HCT116 (cell line): Measurements from ENCODE around the gene ATP7B. TPM values are rescaled to one million over a fixed set of nuclear protein-coding genes. Genes with fewer than 3 reads are reported as not detected.

Source experiments
- ATAC-seq: fragments of 200-7000 bp; cut with Tn5 transposase; 2 replicates; pipeline ENCODE4 v1.9.1; 2020; ENCODE audit warnings: mild to moderate bottlenecking, moderate library complexity
- BruUV-seq: library from RNA; stranded (reverse); fragments of 400-500 nt; replicated peaks from 2 replicates; lab custom pipeline; 2021; lab: Mats Ljungman, UMichigan
- CTCF ChIA-PET: fragments of 300-600 bp; sonication (Branson Sonifier 250); formaldehyde crosslinking; loops from one replicate; lab custom pipeline; 2021; ENCODE audit warnings: antibody characterized with exemption; lab: Charles Lee
- POLR2A ChIA-PET: fragments of 300-600, 350-600 bp; sonication (Branson Sonifier 250); formaldehyde crosslinking; loops from one replicate; lab custom pipeline; 2021; ENCODE audit warnings: antibody characterized with exemption; lab: Charles Lee
- RAD21 ChIA-PET, 2 experiments: fragments of 300-600 bp; sonication (Branson Sonifier 250); formaldehyde crosslinking; loops; one replicate each; lab custom pipeline; 2023; ENCODE audit warnings: low total read pairs in 2 of 2; ENCODE audit not compliant: uncharacterized antibody in 2 of 2, unreplicated experiment in 2 of 2, low non-redundant PET in 1 of 2; lab: Charles Lee
- DNase-seq: peaks from one replicate; pipeline ENCODE4 v3.0.0-alpha.2; 2010; ENCODE audit warnings: low read depth, low spot score
- H2AFZ ChIP-seq: fragments of 200-600 bp; shearing (Covaris generic), sonication (generic); 2 replicates; pipeline ENCODE4 v1.6.1; 2017; ENCODE audit warnings: low read depth, mixed run types, mixed read lengths, antibody characterized with exemption, low read length; ENCODE audit not compliant: poor library complexity, severe bottlenecking
- H3K27ac ChIP-seq: 2 replicates; pipeline ENCODE4 v1.5.1; 2012; ENCODE audit warnings: low read depth, low read length
- H3K27me3 ChIP-seq: fragments of 200-600 bp; sonication (generic); 2 replicates; pipeline ENCODE4 v1.6.1; 2016; ENCODE audit warnings: mixed run types, low read length, mixed read lengths; ENCODE audit not compliant: insufficient read depth
- H3K36me3 ChIP-seq, 2 experiments: fragments of 200-500 bp in 1 of 2; fragments of 200-600 bp in 1 of 2; sonication (Bioruptor generic) in 1 of 2; sonication (generic) in 1 of 2; 2 replicates each; pipeline versions ENCODE4 v1.5.1 to v1.6.1; 2014 to 2016; ENCODE audit warnings: low read length in 2 of 2, inconsistent platforms in 1 of 2, mixed read lengths in 1 of 2, mixed run types in 1 of 2; ENCODE audit not compliant: insufficient read depth in 2 of 2, control insufficient read depth in 1 of 2
- H3K4me1 ChIP-seq, 2 experiments: fragments of 200-600 bp in 1 of 2; sonication (generic) in 1 of 2; 2 replicates each; pipeline versions ENCODE4 v1.5.1 to v1.6.1; 2012 to 2017; ENCODE audit warnings: low read length in 2 of 2, inconsistent platforms in 1 of 2, mild to moderate bottlenecking in 1 of 2, mixed read lengths in 1 of 2, mixed run types in 1 of 2, moderate library complexity in 1 of 2; ENCODE audit not compliant: insufficient read depth in 2 of 2, control insufficient read depth in 1 of 2
- H3K4me2 ChIP-seq: fragments of 200-600 bp; sonication (generic); 2 replicates; pipeline ENCODE4 v1.6.1; 2017; ENCODE audit warnings: mixed run types, low read length, mixed read lengths
- H3K4me3 ChIP-seq, 2 experiments: fragments of 200-600 bp in 1 of 2; sonication (generic) in 1 of 2; replicated peaks in 1 of 2; 2 replicates each; pipeline ENCODE4 v1.5.1; 2011 to 2016; ENCODE audit warnings: low read length in 2 of 2, control low read depth in 1 of 2, low read depth in 1 of 2, mild to moderate bottlenecking in 1 of 2, mixed read lengths in 1 of 2, mixed run types in 1 of 2
- H3K79me2 ChIP-seq: fragments of 200-600 bp; sonication (generic); 2 replicates; pipeline ENCODE4 v1.6.1; 2017; ENCODE audit warnings: mild to moderate bottlenecking, mixed run types, low read length, moderate library complexity, mixed read lengths; ENCODE audit not compliant: insufficient read depth
- H3K9ac ChIP-seq: fragments of 200-600 bp; sonication (generic); 2 replicates; pipeline ENCODE4 v1.6.1; 2016; ENCODE audit warnings: low read length, mixed read lengths
- H3K9me2 ChIP-seq: fragments of 200-600 bp; sonication (generic), shearing (Covaris generic); 2 replicates; pipeline ENCODE4 v1.6.1; 2017; ENCODE audit warnings: mixed run types, mild to moderate bottlenecking, moderate library complexity; ENCODE audit not compliant: insufficient read depth
- H3K9me3 ChIP-seq, 2 experiments: fragments of 200-500 bp in 1 of 2; fragments of 200-600 bp in 1 of 2; sonication (Bioruptor generic) in 1 of 2; sonication (generic) in 1 of 2; 2 replicates each; pipeline ENCODE4 v1.6.1; 2014 to 2017; ENCODE audit warnings: low read length in 2 of 2, mixed read lengths in 2 of 2, inconsistent platforms in 1 of 2, low read depth in 1 of 2, mild to moderate bottlenecking in 1 of 2, mixed run types in 1 of 2, moderate library complexity in 1 of 2; ENCODE audit not compliant: control insufficient read depth in 1 of 2, insufficient read depth in 1 of 2
- H4K20me1 ChIP-seq: fragments of 200-600 bp; sonication (generic), shearing (Covaris generic); 2 replicates; pipeline ENCODE4 v1.6.1; 2017; ENCODE audit warnings: mixed run types, mild to moderate bottlenecking, moderate library complexity; ENCODE audit not compliant: insufficient read depth
- ATF3 ChIP-seq: IDR thresholded peaks from 2 replicates; pipeline ENCODE4 v1.6.1; 2012
- CBX3 ChIP-seq: IDR thresholded peaks from 2 replicates; pipeline ENCODE4 v1.6.1; 2012; ENCODE audit warnings: low read depth
- CEBPB ChIP-seq: IDR thresholded peaks from 2 replicates; pipeline ENCODE4 v1.6.1; 2012; ENCODE audit warnings: low read depth
- EZH2 ChIP-seq: fragments of 200-600 bp; sonication (generic); IDR thresholded peaks from 2 replicates; pipeline ENCODE4 v1.6.1; 2017; ENCODE audit warnings: antibody characterized with exemption, mixed run types
- FOSL1 ChIP-seq: IDR thresholded peaks from 2 replicates; pipeline ENCODE4 v1.6.1; 2012; ENCODE audit warnings: low read depth
- JUND ChIP-seq: IDR thresholded peaks from 2 replicates; pipeline ENCODE4 v1.6.1; 2012
- MAX ChIP-seq: IDR thresholded peaks from 2 replicates; pipeline ENCODE4 v1.6.1; 2012
- POLR2A ChIP-seq: IDR thresholded peaks from 2 replicates; pipeline ENCODE4 v1.7.0; 2011; ENCODE audit warnings: borderline replicate concordance; ENCODE audit not compliant: insufficient read depth, insufficient read length; ENCODE audit errors: extremely low read depth
- POLR2AphosphoS5 ChIP-seq: IDR thresholded peaks from 2 replicates; pipeline ENCODE4 v1.6.1; 2011; ENCODE audit warnings: mild to moderate bottlenecking, low read depth, low read length, moderate library complexity
- RAD21 ChIP-seq: IDR thresholded peaks from 2 replicates; pipeline ENCODE4 v1.6.1; 2012; ENCODE audit warnings: low read depth, mild to moderate bottlenecking
- SIN3A ChIP-seq: IDR thresholded peaks from 2 replicates; pipeline ENCODE4 v1.6.1; 2012; ENCODE audit warnings: low read depth
- SP1 ChIP-seq: IDR thresholded peaks from 2 replicates; pipeline ENCODE4 v1.6.1; 2012; ENCODE audit warnings: low read depth
- SRF ChIP-seq: IDR thresholded peaks from 2 replicates; pipeline ENCODE4 v1.6.1; 2012; ENCODE audit warnings: low read depth
- TCF7L2 ChIP-seq: IDR thresholded peaks from 2 replicates; pipeline ENCODE4 v1.7.0; 2011; ENCODE audit warnings: borderline replicate concordance, inconsistent platforms; ENCODE audit not compliant: insufficient read depth, insufficient read length; ENCODE audit errors: extremely low read depth
- YY1 ChIP-seq: IDR thresholded peaks from 2 replicates; pipeline ENCODE4 v1.6.1; 2011; ENCODE audit warnings: low read length, low read depth, moderate library complexity, mild to moderate bottlenecking; ENCODE audit not compliant: insufficient replicate concordance; ENCODE audit errors: extremely low read depth
- ZFX ChIP-seq: fragments of 450-650 bp; IDR thresholded peaks from 2 replicates; pipeline ENCODE4 v1.6.1; 2017
- intact Hi-C: fragments of 100-400 bp; cut with micrococcal nuclease; formaldehyde crosslinking; loops from 2 replicates; pipeline ENCODE4 v1.10.0; 2022
- total RNA-seq: library from RNA; stranded (reverse); gene quantifications from one replicate; pipeline ENCODE4 v1.2.1, GENCODE V29; 2021; ENCODE audit not compliant: unreplicated experiment

Gene ATP7B
- total RNA-seq, 1 experiment from 2014 or later: 10.3 TPM

GRCh38 chr13:51978796-51979556, 32.3 kb downstream of the ATP7B start:
- ChIA-PET CTCF (no interaction called here), POLR2A (no interaction called here), RAD21 (no interaction called here)
- no peak for DNase-seq
- no TSS peak for BruUV-seq
- TF ChIP-seq MAX: no peak
- TF ChIP-seq CBX3: no peak
- no peak for TF ChIP-seq SRF
- no peak for TF ChIP-seq FOSL1
- TF ChIP-seq ATF3: no peak
- TF ChIP-seq ZFX: no peak
- Histone ChIP-seq H4K20me1 (no peaks in the 10 kb centered on the region), H2AFZ (no peak overlapping the region), H3K9me2 (no peaks in the 10 kb centered on the region), H3K4me1 (no peaks in the 10 kb centered on the region), H3K4me2 (no peak overlapping the region), H3K79me2 (no peaks in the 10 kb centered on the region), H3K9me3 (no peaks in the 10 kb centered on the region), H3K36me3 (no peaks in the 10 kb centered on the region), H3K9ac (no peak overlapping the region), H3K27ac (no peak overlapping the region), H3K4me3 (no peak overlapping the region), H3K27me3 (no peaks in the 10 kb centered on the region)
- intact Hi-C loops: no loop called here
- peak; percentile 25; the same call in 1 of the 2 replicates for ATAC-seq

GRCh38 chr13:51977625-51978024, 33.6 kb downstream of the ATP7B start:
- Histone ChIP-seq H2AFZ (no peak overlapping the region), H3K4me2 (no peak overlapping the region), H3K4me1 (no peaks in the 10 kb centered on the region), H3K9me2 (no peaks in the 10 kb centered on the region), H3K4me3 (no peak overlapping the region), H3K36me3 (no peaks in the 10 kb centered on the region), H3K9ac (no peak overlapping the region), H3K27ac (no peak overlapping the region), H3K27me3 (no peaks in the 10 kb centered on the region), H4K20me1 (no peaks in the 10 kb centered on the region), H3K9me3 (no peaks in the 10 kb centered on the region), H3K79me2 (no peaks in the 10 kb centered on the region)
- ChIA-PET CTCF (no interaction called here), RAD21 (no interaction called here), POLR2A (no interaction called here)
- intact Hi-C loops: no loop called here
- ATAC-seq (no peak), DNase-seq (no peak)
- no TSS peak for BruUV-seq
- no peak for TF ChIP-seq ZFX
- TF ChIP-seq RAD21: no peak
- TF ChIP-seq SRF: no peak
- TF ChIP-seq SIN3A: no peak
- no peak for TF ChIP-seq CBX3
- no peak for TF ChIP-seq FOSL1
- TF ChIP-seq ATF3: no peak
- TF ChIP-seq POLR2AphosphoS5: no peak
- no peak for TF ChIP-seq MAX
- TF ChIP-seq TCF7L2: no peak
- no peak for TF ChIP-seq POLR2A
- no peak for TF ChIP-seq YY1
- TF ChIP-seq JUND: no peak
- TF ChIP-seq CEBPB: no peak
- no peak for TF ChIP-seq SP1
- no peak for TF ChIP-seq EZH2
